Effector memory CD4-positive, alpha-beta T cell (primary cell): ENCODE results near the gene BST1.

Experiments
- DNase-seq, 3 donors: peaks; one replicate each; pipeline ENCODE4 v3.0.0-alpha.2; 2020
- H3K27ac ChIP-seq: 2 replicates; pipeline ENCODE4 v1.7.0; 2013; ENCODE audit warnings: mild to moderate bottlenecking, low read length, moderate library complexity; ENCODE audit not compliant: insufficient read depth, poor library complexity, severe bottlenecking
- H3K27me3 ChIP-seq: replicated peaks from 2 replicates; pipeline ENCODE4 v1.7.0; 2013; ENCODE audit warnings: mild to moderate bottlenecking, low read length; ENCODE audit not compliant: insufficient read depth, control insufficient read depth, poor library complexity, severe bottlenecking
- H3K36me3 ChIP-seq: 2 replicates; pipeline ENCODE4 v1.7.0; 2013; ENCODE audit warnings: mild to moderate bottlenecking, low read length, moderate library complexity; ENCODE audit not compliant: control insufficient read depth, insufficient read depth
- H3K4me1 ChIP-seq: 2 replicates; pipeline ENCODE4 v1.7.0; 2013; ENCODE audit warnings: low read length, mild to moderate bottlenecking; ENCODE audit not compliant: control insufficient read depth, insufficient read depth, poor library complexity, severe bottlenecking
- H3K4me3 ChIP-seq: 2 replicates; pipeline ENCODE4 v1.7.0; 2013; ENCODE audit warnings: low read length, low read depth, mild to moderate bottlenecking; ENCODE audit not compliant: insufficient read depth, poor library complexity, severe bottlenecking
- H3K9me3 ChIP-seq: 2 replicates; pipeline ENCODE4 v1.7.0; 2013; ENCODE audit warnings: mild to moderate bottlenecking, low read length, moderate library complexity; ENCODE audit not compliant: control insufficient read depth

The BST1 gene

GRCh38 chr4:15706646-15707362, 3.9 kb downstream of the BST1 start:
- no peak for DNase-seq
- H3K9me3 ChIP-seq, result no peaks in the 10 kb centered on the region
- no peak overlapping the region for H3K4me3 ChIP-seq
- H3K27ac ChIP-seq, result no peak overlapping the region
- peaks cover 6% of the 10 kb centered on the region for H3K4me1 ChIP-seq
- no peaks in the 10 kb centered on the region for H3K36me3 ChIP-seq
- no peaks in the 10 kb centered on the region for H3K27me3 ChIP-seq

DNA sequence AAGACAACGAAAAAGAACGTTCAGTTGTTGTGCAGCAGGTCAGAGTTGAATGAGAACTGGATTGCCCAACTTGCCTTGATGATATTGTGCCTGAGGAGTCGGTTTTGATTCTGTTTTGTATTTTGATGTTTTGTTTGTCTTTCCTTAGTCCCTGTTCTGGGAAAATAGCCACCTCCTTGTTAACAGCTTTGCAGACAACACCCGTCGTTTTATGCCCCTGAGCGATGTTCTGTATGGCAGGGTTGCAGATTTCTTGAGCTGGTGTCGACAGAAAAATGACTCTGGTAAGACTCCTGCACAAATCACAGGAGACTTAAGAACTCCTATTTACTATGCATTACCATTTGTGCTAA, 4.5 kb downstream of the BST1 start:
- H3K4me3 ChIP-seq, result no peak overlapping the region
- peaks cover 4% of the 10 kb centered on the region for H3K4me1 ChIP-seq
- no peaks in the 10 kb centered on the region for H3K27me3 ChIP-seq
- H3K27ac ChIP-seq, result no peak overlapping the region
- no peaks in the 10 kb centered on the region for H3K9me3 ChIP-seq
- DNase-seq, result no peak
- H3K36me3 ChIP-seq, result no peaks in the 10 kb centered on the region

- H3K27me3 ChIP-seq, result no peaks in the 10 kb centered on the region
- no peak for DNase-seq
- H3K36me3 ChIP-seq, result no peaks in the 10 kb centered on the region
- no peak overlapping the region for H3K4me3 ChIP-seq
- H3K27ac ChIP-seq, result no peak overlapping the region
- H3K9me3 ChIP-seq, result no peaks in the 10 kb centered on the region
- H3K4me1 ChIP-seq, result no peaks in the 10 kb centered on the region
Measured at GRCh38 chr4:15711762-15712161, 8.9 kb downstream of the BST1 start.

- H3K9me3 ChIP-seq, result no peaks in the 10 kb centered on the region
- no peak for DNase-seq
- H3K4me3 ChIP-seq, result no peak overlapping the region
- H3K27ac ChIP-seq, result no peak overlapping the region
- H3K4me1 ChIP-seq, result no peaks in the 10 kb centered on the region
- H3K36me3 ChIP-seq, result no peaks in the 10 kb centered on the region
- H3K27me3 ChIP-seq, result no peaks in the 10 kb centered on the region
Measured at GRCh38 chr4:15712214-15712613, 9.3 kb downstream of the BST1 start.

DNA sequence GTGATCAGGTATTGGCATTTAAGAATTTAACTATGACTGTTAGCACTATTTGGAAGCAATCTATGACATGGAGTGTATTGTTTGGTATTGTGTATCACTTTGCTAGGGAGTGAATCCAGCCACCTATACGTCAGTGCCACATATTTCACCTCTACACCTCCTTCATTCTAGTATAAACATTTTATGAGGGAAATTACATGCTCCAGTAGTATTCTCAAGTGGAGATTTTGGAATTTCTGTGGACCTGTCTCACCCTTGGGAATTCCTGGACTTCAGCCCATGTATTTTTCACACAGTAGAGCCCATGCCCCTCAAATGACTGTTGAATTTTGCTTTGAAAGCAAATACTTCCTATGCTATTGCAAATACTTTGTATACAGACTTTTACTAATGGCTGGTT, 11.3 kb downstream of the BST1 start:
- Histone ChIP-seq H3K9me3 (no peaks in the 10 kb centered on the region), H3K4me1 (no peaks in the 10 kb centered on the region), H3K27ac (no peak overlapping the region), H3K27me3 (no peaks in the 10 kb centered on the region), H3K4me3 (no peak overlapping the region), H3K36me3 (no peaks in the 10 kb centered on the region)
- DNase-seq, result no peak

DNA sequence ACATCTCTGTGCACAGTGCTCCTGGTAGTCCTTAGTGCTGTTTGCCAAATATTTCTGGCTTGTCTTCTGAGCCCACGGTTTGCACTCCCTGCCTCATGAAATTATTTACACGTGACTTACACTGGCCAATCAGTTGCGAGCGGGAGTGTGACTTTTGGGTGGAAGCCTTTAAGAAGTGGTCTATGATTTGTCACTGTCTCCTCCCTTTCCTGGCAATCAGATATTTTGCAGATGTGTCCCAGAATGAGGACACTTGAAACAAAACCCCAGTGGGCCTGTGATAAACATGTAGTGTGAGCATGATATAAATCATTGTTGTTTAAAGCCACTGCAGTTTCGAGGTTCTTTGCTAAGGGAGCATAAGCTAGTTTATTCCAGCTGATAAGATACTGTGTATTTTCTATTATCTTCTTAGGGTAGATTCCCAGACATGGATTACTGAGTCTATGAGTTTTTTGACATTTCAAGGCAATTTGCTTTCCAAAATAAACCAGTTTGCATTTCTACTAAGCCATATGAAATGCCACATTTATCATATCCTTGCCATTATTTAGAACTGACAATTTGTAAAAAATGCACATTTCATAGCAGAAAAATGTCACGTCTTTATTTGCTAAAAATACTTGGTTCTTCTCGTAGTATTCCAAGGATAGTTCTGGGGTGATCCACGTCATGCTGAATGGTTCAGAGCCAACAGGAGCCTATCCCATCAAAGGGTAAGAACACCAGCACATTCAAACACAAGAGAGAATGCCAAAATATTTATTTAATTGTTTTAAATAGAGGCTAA, 12.0 kb downstream of the BST1 start:
- H3K9me3 ChIP-seq, result no peaks in the 10 kb centered on the region
- H3K36me3 ChIP-seq, result no peaks in the 10 kb centered on the region
- DNase-seq, result no peak
- H3K4me1 ChIP-seq, result no peaks in the 10 kb centered on the region
- H3K27me3 ChIP-seq, result no peaks in the 10 kb centered on the region
- H3K4me3 ChIP-seq, result no peak overlapping the region
- H3K27ac ChIP-seq, result no peak overlapping the region

DNA sequence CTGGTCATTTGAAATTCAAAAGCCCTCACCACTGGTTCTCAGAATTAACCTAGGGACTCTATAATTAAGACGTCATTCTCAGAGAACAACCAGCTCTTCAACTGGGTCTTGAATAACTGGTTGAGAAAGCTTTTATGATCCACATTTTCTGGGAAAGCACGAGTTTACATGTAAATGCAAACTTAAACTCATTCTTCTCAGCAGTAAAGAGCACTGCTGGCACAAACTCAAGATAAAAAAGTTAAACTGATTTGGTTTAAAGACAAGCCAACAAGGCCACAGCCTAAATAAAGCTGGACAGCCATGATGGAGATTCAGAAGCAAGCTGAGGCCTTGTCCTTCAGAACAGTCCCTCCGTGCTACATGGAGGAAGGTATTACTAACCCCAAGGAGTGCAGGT, 13.2 kb downstream of the BST1 start:
- no peak overlapping the region for H3K27ac ChIP-seq
- no peaks in the 10 kb centered on the region for H3K4me1 ChIP-seq
- H3K27me3 ChIP-seq, result no peaks in the 10 kb centered on the region
- H3K36me3 ChIP-seq, result no peaks in the 10 kb centered on the region
- DNase-seq, result no peak
- no peaks in the 10 kb centered on the region for H3K9me3 ChIP-seq
- H3K4me3 ChIP-seq, result no peak overlapping the region

GRCh38 chr4:15717086-15717485, 14.2 kb downstream of the BST1 start:
- no peak overlapping the region for H3K27ac ChIP-seq
- no peaks in the 10 kb centered on the region for H3K4me1 ChIP-seq
- DNase-seq, result no peak
- H3K9me3 ChIP-seq, result no peaks in the 10 kb centered on the region
- H3K36me3 ChIP-seq, result no peaks in the 10 kb centered on the region
- H3K27me3 ChIP-seq, result no peaks in the 10 kb centered on the region
- no peak overlapping the region for H3K4me3 ChIP-seq

GRCh38 chr4:15717657-15718416, 15.0 kb downstream of the BST1 start:
- Histone ChIP-seq H3K27ac (no peak overlapping the region), H3K9me3 (no peaks in the 10 kb centered on the region), H3K4me1 (no peaks in the 10 kb centered on the region), H3K4me3 (no peak overlapping the region), H3K27me3 (no peaks in the 10 kb centered on the region), H3K36me3 (no peaks in the 10 kb centered on the region)
- no peak for DNase-seq

GRCh38 chr4:15718465-15718864, 15.6 kb downstream of the BST1 start:
- no peak overlapping the region for H3K27ac ChIP-seq

More at GRCh38 chr4:15718465-15718864, 15.6 kb downstream of the BST1 start:
- Histone ChIP-seq H3K9me3 (no peaks in the 10 kb centered on the region), H3K27me3 (no peaks in the 10 kb centered on the region), H3K4me1 (no peaks in the 10 kb centered on the region), H3K4me3 (no peak overlapping the region), H3K36me3 (no peaks in the 10 kb centered on the region)
- DNase-seq, result no peak
